GM12872 (cell line): ENCODE results near the gene TRIP10.

Experiments
- CTCF ChIP-seq: IDR thresholded peaks from 3 replicates; pipeline ENCODE4 v1.5.1; 2011; ENCODE audit warnings: low read depth, mild to moderate bottlenecking, low read length, moderate library complexity; ENCODE audit not compliant: insufficient read depth

Gene TRIP10

GRCh38 chr19:6739390-6739882 is at the start of gene TRIP10:
Gene TRIP10, plus strand, starts transcription at chr19:6739680. Its CDS starts 82 bp downstream, at chr19:6739762.
- no peak for TF ChIP-seq CTCF

GRCh38 chr19:6690160-6690885 is 49.2 kb upstream of the TRIP10 start:
- no peak for TF ChIP-seq CTCF

- no peak for TF ChIP-seq CTCF
These were observed 48.1 kb upstream of the TRIP10 start for GRCh38 chr19:6691342-6691741.

- no peak for TF ChIP-seq CTCF
These were observed 47.5 kb upstream of the TRIP10 start for GRCh38 chr19:6692027-6692426.

GRCh38 chr19:6693056-6693471 is 46.4 kb upstream of the TRIP10 start:
- no peak for TF ChIP-seq CTCF

- no peak for TF ChIP-seq CTCF
These were observed 45.8 kb upstream of the TRIP10 start for GRCh38 chr19:6693681-6694080.

GRCh38 chr19:6694147-6694815 is 45.2 kb upstream of the TRIP10 start:
- no peak for TF ChIP-seq CTCF
